NCI-H187 (cell line): ENCODE data around the gene TTC23.
"Not testable (repeated sequence)": the region's sequence is repeated elsewhere in the genome, so short reads cannot be mapped to it uniquely, and the experiment has no call there.

ENCODE experiments used
- DNase-seq, 2 experiments: peaks; one replicate each; lab custom pipeline; 2025; lab: John Stamatoyannopoulos, UW

The TTC23 gene

GRCh38 chr15:99192181-99192580, 57.2 kb downstream of the TTC23 start:
- DNase-seq = not testable (repeated sequence)

- no peak for DNase-seq
These were observed 61.4 kb downstream of the TTC23 start for GRCh38 chr15:99187936-99188335.

- no peak for DNase-seq
These were observed 63.8 kb downstream of the TTC23 start for GRCh38 chr15:99185414-99186130.

- DNase-seq = no peak
These were observed 66.6 kb downstream of the TTC23 start for GRCh38 chr15:99182791-99183190.

- no peak for DNase-seq
These were observed 67.8 kb downstream of the TTC23 start for GRCh38 chr15:99181545-99181971.

GRCh38 chr15:99180964-99181306, 68.4 kb downstream of the TTC23 start:
- DNase-seq = no peak

GRCh38 chr15:99180086-99180963, 69.1 kb downstream of the TTC23 start:
- no peak for DNase-seq

- no peak for DNase-seq
These were observed 71.7 kb downstream of the TTC23 start for GRCh38 chr15:99177679-99178078.

- no peak for DNase-seq
These were observed 72.6 kb downstream of the TTC23 start for GRCh38 chr15:99176757-99177156.

- DNase-seq = no peak
These were observed 74.6 kb downstream of the TTC23 start for GRCh38 chr15:99174567-99175395.

- no peak for DNase-seq
These were observed 76.4 kb downstream of the TTC23 start for GRCh38 chr15:99172989-99173388.

- no peak for DNase-seq
These were observed 77.2 kb downstream of the TTC23 start for GRCh38 chr15:99172171-99172570.

GRCh38 chr15:99170476-99171065, 78.8 kb downstream of the TTC23 start:
- no peak for DNase-seq

GRCh38 chr15:99169769-99170311, 79.5 kb downstream of the TTC23 start:
- no peak for DNase-seq

GRCh38 chr15:99168601-99169580, 80.5 kb downstream of the TTC23 start:
- DNase-seq = no peak

- DNase-seq = no peak
These were observed 81.7 kb downstream of the TTC23 start for GRCh38 chr15:99167640-99168039.

- DNase-seq = no peak
These were observed 82.2 kb downstream of the TTC23 start for GRCh38 chr15:99167201-99167600.

- DNase-seq = no peak
These were observed 83.3 kb downstream of the TTC23 start for GRCh38 chr15:99165956-99166689.

- DNase-seq = no peak
These were observed 84.2 kb downstream of the TTC23 start for GRCh38 chr15:99165020-99165790.
